NCI-H748 treated with DMSO at 0.1 percent for 48 hours (cell line): ENCODE results near the gene STRA8.
A peak's percentile ranks its signal among the peaks of the same experiment; 100 is the strongest.

Experiments
- DNase-seq: peaks from one replicate; lab custom pipeline; 2025; lab: John Stamatoyannopoulos, UW

STRA8 gene

DNA sequence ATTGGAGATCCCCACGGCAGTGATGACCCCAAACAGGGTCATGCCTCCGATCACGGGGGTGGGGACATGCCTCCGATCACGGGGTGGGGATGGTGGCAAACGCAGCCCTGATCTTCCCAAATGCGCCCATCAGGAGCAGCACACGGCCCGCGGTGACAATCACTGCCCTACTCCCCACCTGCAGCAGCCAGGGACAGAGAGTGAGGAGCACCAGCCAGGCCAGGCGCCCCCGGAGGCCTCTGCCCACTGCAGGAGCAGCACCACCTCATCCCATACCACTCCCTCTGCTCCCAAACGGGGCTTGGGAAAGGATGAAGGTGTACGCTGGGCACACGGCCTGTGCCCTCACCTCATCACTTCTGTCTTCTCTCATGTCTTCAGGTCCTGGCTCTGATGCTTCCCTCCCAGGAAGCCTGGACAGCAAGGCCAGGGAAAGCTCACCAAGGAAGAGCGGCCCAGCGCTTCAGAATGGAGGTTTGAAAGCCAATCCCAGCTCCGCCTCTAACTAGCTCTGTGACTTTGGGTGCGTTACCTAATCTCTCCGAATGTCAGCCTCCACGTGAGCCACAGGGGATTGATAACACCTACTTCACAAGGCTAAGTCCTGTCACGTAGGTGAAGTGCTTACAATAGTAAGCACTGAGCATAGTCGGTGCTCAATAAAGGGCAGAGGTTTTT is 37.1 kb downstream of the STRA8 start:
- no peak for DNase-seq

DNA sequence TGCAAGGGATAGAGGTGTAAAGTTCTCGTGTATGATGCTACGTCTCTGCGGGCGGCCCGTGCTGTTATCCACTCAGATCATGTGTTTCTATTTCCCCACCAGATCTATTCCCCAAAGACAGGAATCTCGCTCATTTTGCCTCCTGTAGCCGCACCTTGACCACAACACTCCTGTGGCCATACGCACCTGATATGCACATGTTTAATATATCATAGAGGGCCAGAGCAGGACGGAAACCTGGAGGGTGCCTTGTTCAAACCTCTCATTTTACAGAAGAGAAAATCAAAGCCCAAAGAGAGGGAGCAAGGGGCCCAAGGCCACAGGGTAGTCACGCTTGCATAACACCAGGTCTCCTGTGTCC is 37.6 kb downstream of the STRA8 start:
- no peak for DNase-seq

DNA sequence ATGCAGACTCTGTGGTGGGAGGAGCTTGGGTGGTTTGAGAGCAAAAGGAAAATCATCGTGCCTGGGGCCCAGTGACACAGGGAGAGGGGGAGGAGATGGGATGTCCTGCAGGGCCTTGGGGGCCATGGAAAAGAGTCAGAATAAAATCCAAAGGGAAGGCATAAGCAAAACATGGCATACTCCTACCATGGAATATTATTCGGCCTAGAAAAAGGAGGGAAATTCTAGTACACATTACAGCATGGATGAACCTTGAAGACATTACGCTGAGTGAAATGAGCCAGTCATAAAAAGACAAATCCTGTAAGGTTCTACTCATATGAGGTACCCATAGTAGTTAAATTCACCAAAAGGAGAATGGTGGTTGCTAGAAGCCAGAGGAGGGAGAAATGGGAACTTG is 38.7 kb downstream of the STRA8 start:
- no peak for DNase-seq

DNA sequence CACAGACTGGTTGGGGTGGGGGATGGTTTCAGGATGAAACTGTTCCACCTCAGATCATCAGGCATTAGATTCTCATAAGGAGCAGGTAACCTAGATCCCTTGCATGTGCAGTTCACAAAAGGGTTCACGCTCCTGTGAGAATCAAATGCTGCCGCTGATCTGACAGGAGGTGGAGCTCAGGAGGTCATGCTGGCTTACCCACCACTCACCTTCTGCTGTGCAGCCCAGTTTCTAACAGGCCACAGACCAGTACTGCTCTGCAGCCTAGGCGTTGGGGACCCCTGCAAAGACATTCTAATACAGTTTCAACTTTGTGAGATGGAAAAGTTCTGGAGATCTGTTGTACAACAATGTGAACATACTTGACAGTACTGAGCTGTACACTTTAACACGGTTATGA is 39.9 kb downstream of the STRA8 start:
- DNase-seq = no peak

DNA sequence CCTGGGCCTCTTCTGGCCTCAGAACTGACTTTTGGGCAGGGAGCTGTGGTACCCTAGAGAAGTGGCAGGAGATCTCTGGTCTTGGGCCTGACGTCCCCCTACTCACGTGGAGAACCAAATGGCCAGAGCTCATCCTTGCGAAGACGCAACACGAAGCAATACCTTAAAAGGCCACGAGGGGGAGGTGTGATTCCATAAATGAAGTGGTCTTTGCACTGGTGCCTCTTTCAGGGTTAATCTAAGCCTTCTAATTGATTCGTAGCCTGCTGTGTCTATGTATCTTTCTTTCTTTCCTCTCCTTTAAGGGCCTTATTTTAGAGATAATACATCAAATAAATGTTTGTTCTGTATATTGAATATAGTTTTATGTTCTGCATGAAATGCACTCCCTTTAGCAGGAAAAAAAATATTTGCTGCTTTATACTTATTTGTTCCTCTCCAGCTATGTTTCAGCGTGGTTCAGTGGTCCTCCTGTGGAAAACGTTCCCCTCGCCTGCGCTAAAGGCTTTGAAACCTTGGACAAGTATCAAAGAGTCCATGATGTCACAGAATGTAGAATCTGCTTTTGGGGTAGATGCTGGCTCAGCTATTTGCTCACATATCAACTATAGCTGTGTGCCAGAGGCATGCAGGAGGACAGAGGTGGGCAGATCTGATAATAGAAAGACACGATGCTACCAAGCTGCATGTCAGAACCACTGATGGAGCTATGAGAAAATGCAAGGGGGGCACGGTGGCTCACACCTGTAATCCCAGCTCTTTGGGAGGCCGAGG is 41.0 kb downstream of the STRA8 start:
- DNase-seq = peak; percentile 51

DNA sequence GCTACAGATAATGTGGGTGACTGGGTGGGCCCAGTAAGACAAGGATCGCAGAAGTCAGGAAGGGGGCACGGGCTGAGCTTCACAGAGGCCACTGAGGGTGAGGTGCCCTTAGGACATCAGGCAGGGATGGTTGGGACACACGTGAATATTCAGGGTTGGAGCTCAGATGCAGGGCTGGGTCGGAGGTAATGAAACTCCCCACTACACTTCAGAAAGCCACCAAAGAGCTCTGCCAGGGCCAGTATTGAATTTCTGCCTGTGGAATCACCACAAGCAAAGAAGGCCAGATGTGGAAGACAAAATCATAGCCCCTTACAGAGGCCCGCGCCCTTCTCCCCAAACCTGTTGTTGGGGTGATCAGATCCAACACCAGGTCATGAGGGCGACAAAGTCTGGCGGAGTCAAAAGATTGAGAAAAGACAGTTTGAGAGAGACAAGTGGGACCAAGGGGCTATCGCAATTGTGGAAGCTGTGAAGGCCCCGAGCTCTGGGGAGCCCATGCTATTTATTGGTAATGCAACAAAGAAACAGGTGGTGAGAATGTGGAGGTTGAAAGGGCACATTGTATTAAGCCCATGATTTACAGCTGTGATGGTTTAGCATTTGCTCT is 42.4 kb downstream of the STRA8 start:
- no peak for DNase-seq

DNA sequence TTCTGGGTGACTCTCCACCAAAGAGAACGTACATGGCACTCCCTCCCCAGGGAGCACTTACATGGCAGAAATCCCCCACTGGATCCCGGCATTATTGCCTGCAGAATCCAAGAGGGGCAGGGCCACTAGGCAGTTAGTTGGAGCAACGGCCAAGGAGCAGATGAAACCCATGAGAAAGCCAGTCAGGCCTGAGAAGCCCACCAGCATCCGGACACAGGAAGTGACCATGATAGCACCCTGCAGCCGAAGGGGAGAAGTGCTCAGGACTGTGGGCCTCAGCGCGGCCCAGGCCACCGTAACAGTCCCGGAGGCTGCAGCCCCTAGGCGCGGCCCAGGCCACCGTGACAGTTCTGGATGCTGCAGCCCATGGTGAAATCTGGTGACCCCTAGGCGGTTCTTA is 43.5 kb downstream of the STRA8 start:
- no peak for DNase-seq

DNA sequence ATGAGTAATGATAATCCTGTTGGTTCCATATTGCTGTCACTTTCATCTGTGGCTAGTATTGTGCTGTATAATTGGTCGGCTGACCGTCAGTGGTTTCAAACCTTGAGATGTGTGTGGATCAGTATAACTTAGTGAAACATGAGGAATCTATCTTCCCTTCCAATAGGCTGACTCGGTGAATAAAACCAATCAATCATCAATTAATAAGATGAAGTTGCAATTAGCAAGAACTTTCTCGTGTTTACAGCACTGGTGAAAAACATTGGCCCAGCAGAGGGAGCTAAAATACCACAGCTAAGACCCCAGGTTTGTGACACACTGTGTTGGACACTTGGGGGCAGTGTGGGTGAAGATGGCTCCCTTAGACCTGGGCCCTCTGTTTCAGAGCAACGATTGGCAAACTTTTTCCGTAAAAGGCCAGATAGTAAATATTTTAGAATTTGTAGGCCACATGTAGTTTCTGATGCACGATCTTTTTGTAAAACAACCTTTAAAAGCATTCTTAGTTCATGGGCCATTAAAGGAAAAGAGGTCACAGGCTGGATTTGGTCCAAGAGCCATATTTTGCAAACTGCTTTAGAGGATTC is 47.8 kb downstream of the STRA8 start:
- peak; percentile 69 for DNase-seq

DNA sequence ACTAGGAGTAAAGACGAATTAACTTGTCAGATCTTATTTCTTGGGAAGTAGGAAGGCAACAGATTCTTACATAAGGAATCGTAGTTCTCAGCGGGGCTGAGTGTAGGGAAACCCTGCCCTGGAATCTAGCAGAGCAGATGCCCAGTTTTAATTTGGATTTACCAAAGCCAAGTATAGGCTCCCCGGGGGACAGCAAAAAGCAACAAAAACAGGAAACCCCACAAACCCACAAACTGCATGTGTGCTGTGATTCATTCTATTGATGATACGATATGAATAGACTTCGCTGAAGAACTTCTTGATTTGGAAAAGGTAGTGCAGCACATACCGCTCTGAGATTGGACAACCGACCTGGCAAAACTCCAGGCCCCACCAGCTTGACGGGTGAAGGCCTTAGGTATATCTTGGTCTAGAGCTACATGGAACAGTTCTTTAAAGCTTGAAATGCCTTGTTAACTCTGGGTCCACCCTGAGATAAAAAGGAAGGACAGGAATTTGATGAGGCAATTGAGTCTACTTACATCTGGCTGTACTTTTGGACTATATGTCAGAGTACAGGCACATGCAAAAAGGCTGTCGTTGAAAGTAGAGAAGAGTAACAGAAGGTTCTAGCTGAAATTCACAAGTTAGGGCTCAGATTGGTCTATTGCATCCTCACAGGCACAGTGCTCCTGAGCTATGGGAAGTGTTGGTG is 49.1 kb downstream of the STRA8 start:
- no peak for DNase-seq

DNA sequence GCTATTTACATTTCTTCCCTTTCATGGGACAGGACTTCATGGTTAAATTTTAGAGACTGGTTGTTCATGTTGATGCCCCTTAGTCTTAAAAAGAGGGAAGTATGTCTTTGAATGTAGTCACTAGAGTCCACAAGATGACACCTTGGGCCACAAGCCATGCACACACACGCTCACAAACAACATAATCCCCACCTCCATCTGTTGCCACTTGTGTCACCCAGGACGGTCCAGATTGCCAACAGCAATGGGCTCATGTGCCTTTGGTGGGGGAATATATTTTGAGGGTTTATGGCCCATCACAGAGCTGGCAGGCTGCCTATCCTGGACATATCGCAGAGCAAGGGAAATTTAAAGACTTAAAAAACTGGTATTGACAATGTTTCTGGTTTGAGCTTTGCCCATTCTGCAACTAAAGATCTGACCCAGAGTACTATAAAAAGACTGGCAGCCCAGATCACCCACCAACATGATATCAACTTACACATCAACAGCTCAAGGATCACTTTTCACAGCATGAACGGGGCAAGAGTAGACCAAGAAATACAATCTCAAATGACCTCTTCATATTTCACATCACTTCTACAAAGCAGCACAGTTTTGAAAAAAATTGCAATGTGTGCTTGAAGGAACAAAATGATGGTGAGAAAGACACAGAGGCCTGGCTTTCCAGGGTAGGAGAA is 50.5 kb downstream of the STRA8 start:
- DNase-seq = no peak

DNA sequence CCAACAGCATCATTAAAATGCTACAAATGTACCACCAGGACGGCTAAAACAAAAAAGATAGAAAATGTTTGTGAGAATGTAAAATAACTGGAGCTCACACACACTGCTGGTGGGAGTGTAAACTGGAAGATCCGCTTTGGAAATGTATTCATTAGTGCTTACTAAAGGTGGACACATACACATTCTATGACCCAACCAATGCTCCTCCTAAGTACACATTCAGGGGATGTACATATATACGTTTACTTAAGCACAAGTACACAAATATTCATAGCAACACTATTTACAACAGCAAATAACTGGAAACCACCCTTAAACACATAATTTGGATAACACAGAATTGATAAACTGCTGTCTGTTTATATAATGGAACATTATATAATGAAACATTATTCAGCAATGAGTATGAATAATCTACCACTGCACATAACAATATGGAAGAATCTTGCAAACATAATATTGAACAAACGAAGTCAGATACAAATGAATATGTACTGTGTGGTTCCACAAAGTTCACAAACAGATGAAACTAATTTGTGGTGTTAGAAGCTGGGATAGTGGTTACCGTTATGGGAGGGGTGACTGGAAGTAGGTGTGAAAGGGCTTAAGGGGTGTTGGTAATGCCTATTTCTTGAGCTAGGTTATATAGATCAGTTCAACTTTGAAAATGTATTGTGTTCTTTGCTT is 52.1 kb downstream of the STRA8 start:
- DNase-seq = no peak

DNA sequence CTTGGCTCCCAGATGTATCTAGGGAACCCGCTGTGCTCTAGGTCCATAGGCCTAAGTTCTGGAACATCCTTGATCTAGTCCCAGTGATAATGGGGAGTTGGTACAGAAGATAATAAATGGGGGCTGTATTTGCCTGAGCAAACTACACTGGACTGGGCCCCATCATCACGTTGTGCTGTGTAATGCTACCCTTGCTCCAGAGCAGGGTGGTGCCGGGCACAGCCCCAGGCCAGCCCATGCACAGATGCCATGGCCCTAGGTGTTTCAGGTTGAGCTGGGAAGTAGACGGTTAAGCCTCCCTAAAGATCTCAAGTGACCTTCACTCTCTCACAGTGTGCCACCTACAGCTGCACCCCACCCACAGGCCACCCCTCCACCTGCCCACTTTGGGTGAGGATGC is 53.2 kb downstream of the STRA8 start:
- DNase-seq = no peak

DNA sequence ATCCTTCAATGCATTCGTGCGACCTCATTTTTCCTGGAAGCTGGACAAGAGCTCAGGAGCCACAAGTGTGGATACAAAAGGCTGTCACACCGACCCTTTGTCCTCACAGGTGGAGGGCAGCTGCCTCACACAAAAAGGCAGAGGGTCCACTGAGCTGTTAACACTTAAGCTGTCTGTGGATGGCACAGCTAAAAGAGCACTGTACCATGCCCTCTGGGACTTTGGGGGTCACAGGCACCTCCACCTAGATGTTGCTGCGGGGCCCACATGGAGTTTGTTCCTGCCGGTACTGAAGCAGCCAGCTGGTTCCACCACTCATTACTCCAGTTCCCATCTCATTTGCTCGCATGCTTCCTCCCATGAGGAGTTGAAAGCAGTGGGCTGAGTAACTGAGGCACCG is 57.0 kb downstream of the STRA8 start:
- DNase-seq = no peak

DNA sequence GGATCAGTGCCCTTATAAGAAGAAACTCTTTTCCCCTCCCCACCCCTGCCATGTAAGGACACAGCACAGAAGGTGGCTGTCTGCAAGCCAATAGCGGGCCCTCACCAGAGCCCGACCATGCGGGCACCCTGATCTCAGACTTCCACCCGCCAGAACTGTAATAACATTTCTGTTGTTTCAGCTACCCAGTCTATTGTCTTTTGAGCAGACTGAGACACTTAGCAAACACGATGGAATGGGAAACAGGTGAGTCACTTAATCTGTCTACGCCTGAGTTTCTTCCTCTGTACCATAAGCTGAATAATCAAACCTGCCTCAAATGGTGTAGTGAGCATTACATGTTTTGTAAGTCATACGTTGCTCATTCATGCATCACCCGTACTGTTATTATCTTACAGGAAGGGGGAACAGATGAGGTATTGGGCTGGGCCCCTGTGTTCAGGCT is 58.2 kb downstream of the STRA8 start:
- DNase-seq = peak; percentile 8

DNA sequence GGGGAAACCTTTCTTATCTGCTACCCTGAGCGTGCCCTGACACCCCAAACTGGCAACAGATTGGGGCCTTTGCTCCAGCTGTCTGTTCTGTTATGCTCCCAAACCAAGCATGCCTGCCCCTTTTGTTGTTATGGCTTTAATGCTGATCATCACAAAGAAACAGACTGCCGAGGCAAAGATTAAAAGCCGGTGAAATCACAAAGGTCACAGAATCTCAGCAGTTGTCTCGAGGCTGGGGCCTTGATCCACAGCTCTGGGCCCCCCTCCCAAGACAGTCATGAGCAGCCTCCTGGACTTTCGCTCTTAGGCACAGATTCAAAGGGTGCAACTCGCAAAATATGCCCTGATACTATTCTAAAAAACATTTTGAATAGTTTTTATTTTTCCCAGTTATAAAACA is 65.6 kb downstream of the STRA8 start:
- DNase-seq = no peak

DNA sequence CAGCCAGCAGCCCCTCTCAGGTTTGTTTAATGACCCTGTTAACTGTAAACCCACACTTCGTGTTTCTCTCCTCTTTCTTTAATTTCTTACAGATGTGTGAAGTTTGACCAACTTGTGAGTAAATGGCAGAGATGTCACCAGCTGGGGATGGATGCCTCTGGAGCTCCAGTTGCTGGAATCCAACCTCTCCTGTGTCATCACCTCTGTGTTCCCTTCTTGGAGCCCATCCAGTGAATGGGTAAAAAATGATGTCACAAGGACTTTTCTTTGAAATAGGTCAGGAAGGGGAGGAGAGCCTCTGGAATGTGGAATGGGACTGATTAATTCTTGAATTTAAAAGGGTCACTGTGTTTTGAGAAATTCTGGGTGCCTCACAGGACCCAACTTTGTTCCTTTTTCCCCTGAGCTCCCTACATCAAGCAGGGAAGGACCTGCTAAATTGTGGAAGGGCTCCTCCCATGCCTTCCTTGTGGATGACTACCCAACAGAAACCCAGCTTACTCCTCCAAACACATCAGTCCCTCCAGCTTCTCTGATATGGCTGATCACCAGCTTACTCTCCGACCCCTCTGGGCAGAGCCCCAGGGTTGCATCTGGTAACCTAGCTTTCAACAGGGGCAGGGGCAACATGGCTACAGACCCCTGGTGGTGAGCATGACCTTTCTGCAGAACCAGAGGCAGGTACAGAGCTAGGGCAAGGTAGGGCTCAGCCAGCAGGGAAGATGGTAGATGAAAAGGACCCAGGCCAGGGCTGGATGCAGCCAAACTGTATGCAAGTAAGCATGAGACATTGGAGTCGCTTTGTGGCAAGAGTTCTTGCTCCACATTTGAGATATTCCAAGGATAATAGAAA is 67.5 kb downstream of the STRA8 start:
- no peak for DNase-seq
